Retinal pigment epithelial cell (primary cell): ENCODE results near the gene TRIM17.
A peak's percentile ranks its signal among the peaks of the same experiment; 100 is the strongest.

Source experiments
- DNase-seq: peaks from one replicate; pipeline ENCODE4 v3.0.0-alpha.2; 2010; ENCODE audit warnings: low read depth
- H3K4me3 ChIP-seq: 2 replicates; pipeline ENCODE4 v1.5.1; 2011; ENCODE audit warnings: mild to moderate bottlenecking, low read length, control low read depth, moderate library complexity
- TF ChIP-seq, protein P1 (sequence below): conservative IDR thresholded peaks from 2 replicates; pipeline ENCODE4 v1.5.1; 2011; ENCODE audit warnings: low read depth, low read length, control low read depth, inconsistent platforms

Gene TRIM17

DNA sequence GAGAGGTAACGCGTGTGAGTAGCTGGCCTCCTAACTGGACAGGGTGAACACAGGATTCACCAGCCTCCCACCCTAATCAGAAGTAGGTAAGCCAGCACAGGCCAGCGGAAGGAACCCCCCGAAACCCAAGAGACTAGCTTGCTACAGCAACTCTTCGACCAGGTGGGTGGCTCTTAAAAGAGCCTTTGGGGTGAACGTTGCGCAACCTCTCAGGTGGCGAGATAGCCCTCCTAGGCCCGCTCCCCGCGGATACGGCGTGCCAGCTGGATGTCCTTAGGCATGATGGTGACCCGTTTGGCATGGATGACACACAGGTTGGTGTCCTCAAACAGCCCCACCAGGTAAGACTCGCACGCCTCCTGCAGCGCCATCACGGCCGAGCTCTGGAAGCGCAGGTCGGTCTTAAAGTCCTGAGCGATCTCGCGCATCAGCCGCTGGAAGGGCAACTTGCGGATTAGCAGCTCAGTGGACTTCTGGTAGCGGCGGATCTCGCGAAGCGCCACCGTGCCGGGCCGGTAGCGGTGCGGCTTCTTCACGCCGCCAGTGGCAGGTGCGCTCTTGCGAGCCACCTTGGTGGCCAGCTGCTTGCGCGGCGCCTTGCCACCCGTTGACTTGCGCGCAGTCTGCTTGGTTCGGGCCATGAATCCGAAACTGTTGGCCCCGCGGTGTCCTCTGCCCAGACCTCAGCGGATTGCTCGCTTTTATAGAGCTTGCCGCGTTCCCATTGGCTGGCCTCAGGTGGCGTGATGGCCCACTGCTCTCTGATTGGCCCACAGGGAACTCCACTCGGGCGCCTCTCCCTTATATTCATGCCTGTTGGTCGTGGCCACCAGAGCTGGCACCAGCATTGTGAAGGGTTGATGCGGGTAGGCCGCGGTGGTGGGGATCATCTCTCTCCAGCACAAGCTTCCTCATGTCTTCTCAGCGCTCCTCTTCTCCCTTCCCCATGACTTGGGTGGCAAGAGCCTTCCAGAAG is 8.3 kb upstream of the TRIM17 start:
- no peak for DNase-seq
- no peak overlapping the region for H3K4me3 ChIP-seq
- TF ChIP-seq, protein P1, sequence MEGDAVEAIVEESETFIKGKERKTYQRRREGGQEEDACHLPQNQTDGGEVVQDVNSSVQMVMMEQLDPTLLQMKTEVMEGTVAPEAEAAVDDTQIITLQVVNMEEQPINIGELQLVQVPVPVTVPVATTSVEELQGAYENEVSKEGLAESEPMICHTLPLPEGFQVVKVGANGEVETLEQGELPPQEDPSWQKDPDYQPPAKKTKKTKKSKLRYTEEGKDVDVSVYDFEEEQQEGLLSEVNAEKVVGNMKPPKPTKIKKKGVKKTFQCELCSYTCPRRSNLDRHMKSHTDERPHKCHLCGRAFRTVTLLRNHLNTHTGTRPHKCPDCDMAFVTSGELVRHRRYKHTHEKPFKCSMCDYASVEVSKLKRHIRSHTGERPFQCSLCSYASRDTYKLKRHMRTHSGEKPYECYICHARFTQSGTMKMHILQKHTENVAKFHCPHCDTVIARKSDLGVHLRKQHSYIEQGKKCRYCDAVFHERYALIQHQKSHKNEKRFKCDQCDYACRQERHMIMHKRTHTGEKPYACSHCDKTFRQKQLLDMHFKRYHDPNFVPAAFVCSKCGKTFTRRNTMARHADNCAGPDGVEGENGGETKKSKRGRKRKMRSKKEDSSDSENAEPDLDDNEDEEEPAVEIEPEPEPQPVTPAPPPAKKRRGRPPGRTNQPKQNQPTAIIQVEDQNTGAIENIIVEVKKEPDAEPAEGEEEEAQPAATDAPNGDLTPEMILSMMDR = no peak

DNA sequence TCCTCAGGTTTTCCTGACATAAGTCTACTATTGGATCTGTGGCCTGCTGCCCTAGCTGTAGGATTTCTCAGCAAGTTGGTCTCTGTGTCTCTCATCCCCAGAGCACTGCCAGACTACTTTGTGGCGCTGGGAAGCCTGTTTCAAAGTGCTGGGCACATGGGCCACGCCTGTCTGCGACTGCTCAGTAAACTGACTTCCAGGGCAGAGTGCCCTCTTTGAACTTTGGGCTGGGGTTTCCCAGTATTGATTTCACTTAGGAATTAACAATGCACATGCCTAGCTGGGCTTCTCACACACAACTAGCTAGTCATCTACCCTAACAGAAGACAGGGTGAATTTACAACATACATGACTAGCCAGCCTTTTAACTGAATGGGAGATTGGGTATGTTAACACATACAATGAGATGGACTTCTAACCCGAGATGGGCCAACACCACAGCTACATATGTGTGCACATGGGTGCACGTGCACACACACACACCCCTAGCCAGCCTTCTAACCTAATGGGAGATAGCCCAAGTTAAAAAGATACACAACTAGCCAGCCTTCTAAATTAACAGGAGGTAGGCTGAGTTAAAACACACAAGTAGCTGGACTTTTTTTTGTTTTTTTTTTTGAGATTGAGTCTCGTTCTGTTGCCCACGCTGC is 6.9 kb upstream of the TRIM17 start:
- DNase-seq = no peak
- TF ChIP-seq, protein P1 = no peak
- no peak overlapping the region for H3K4me3 ChIP-seq

DNA sequence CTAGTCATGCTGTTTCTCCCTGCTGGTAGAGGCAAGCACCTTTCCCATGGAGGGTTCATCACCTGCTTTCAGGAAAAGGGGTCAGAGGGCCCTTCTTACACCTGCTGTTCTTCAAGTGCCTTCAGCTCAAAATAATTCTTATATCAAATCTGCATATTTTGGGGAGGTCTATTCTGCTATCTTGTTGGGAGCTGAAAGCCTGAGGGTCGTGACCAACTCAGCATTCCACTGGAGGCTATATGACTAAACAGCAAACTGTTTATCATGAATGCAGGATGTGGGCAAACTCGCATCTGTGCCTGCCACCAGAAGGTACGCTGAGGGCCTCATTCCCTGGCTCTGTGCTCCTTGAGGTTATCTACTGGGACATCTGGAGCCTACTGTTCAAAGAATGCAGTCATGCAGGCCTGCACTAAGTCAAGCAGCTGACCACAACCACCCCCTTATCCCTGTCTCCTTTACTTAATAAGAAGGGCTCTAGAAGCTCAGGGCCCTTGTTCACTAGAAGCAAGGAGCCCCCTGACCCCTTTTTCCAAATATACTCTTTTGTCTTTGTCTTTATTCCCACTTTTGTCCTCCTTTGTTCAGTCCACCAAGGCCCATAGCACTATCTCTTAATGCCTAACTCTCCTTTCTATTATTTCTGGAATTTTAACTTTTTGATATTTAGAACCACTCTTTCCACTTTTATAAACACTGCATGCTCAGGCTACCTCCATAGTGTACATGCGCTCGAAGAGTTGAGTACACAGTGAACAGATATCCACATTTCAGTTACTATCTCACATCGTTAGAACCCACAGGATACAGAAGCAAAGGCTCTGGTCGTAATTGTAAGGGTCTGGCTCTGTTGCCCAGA is 4.5 kb upstream of the TRIM17 start:
- TF ChIP-seq, protein P1 = no peak
- DNase-seq = no peak
- no peak overlapping the region for H3K4me3 ChIP-seq

DNA sequence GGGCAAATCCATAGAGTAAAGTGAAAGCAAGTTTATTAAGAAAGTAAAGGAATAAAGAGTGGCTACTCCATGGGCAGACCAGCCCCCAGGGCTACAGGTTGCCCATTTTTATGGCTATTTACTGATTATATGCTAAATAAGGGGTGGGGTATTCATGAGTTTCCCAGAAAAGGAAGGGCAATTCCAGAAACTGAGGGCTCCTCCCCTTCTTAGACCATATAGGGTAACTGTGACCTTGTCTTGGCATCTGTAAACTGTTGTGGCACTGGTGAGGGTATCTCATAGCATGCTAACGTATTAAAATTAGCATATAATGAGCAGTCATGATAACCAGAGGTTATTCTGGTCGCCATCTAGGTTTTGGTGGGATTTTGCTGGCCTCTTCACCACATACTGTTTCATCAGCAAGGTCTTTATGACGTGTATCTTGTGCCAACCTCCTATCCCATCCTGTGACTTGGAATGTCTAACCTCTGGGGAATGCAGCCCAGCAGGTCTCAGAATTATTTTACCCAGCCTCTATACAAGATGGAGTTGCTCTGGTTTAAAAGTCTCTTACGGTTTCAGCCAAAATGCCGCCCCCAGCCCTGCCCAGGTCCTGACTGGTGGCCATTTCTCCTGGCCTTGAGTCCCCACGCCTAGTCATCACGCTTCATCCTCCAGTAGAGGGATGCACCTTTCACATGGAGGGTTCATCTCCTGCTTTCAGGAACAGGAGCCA is 982 bp upstream of the TRIM17 start:
- no peak for DNase-seq
- no peak overlapping the region for H3K4me3 ChIP-seq
- TF ChIP-seq, protein P1 = no peak

DNA sequence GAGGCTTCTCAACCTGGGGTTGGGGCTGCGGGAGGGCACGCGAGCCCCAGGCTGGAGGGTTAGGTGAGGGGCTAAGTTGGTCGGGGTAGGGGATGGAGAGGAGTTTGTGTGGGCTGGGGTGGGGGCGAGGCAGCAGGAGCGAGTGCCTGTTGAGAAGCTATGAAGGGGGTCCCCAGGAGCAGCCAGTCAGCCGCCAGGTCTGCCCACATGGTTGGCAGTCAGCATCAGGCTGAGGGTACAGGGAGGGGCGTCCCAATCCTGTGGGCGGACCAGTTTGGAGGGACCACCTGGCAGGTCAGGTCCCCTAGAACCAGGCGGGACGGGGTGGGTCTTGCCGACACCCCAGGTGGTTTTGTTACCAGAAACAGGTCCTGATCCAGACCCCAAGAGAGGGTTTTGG is 400 bp upstream of the TRIM17 start:
- TF ChIP-seq, protein P1 = no peak
- no peak for DNase-seq
- peak overlapping the region; percentile 11 for H3K4me3 ChIP-seq

DNA sequence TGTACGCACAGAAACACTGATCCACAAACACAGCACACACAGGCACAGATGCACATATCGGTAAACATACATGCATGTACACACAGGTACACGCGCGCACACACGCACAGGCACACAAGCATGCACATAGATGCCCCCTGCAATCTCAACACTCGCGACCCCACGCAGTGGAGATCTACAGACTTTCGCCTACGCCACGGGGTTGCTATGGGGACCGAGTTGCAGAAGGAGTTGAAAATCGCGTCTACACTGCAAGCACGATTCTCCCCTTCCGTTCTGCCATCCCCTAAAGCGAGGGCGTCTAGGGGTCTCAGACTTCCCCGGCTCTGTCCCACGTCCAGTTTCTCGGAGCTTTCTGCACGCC is 826 bp downstream of the TRIM17 start:
- peak overlapping the region; percentile 54 for H3K4me3 ChIP-seq
- TF ChIP-seq, protein P1 = no peak
- DNase-seq = no peak
